Sigmoid colon (tissue), 7 donors: Measurements from ENCODE around the gene GRM6. TPM values are rescaled to one million over a fixed set of nuclear protein-coding genes. Genes with fewer than 3 reads are reported as not detected.

Source experiments
- DNase-seq: peaks from one replicate; pipeline ENCODE4 v3.0.0-alpha.2; 2019
- H3K27ac ChIP-seq, 4 donors: fragments of 200-600 bp; sonication (generic); one replicate each; pipeline ENCODE4 v1.5.1; 2016 to 2019; ENCODE audit warnings: mild to moderate bottlenecking in 1 of 4
- H3K27me3 ChIP-seq, 3 donors: fragments of 200-600 bp; sonication (generic); one replicate each; pipeline ENCODE4 v1.5.1; 2019; ENCODE audit warnings: mild to moderate bottlenecking in 1 of 3
- H3K36me3 ChIP-seq, 4 donors: fragments of 200-600 bp; sonication (generic); one replicate each; pipeline ENCODE4 v1.5.1; 2016 to 2019
- H3K4me1 ChIP-seq, 4 donors: fragments of 200-600 bp; sonication (generic); one replicate each; pipeline ENCODE4 v1.5.1; 2017 to 2019
- H3K4me3 ChIP-seq, 4 donors: fragments of 200-600 bp; sonication (generic); one replicate each; pipeline ENCODE4 v1.5.1; 2017 to 2019; ENCODE audit warnings: mild to moderate bottlenecking in 2 of 4, moderate library complexity in 1 of 4
- H3K9me3 ChIP-seq, 4 donors: fragments of 200-600 bp in 3 of 4; sonication (generic) in 3 of 4; one replicate each; pipeline versions ENCODE4 v1.5.1 to v1.6.1; 2013 to 2019
- CTCF ChIP-seq, 4 experiments: fragments of 450-650 bp in 3 of 4; fragments of 200-600 bp in 1 of 4; IDR thresholded peaks; one replicate each; pipeline ENCODE4 v1.5.1; 2016 to 2019; ENCODE audit warnings: antibody characterized with exemption in 4 of 4, mild to moderate bottlenecking in 3 of 4, moderate library complexity in 2 of 4
- EP300 ChIP-seq, 4 donors: sonication (generic); formaldehyde crosslinking; IDR thresholded peaks; one replicate each; pipeline ENCODE4 v1.6.1; 2017; ENCODE audit warnings: antibody characterized with exemption in 4 of 4
- POLR2A ChIP-seq, 2 donors: fragments of 450-650 bp; IDR thresholded peaks; one replicate each; pipeline ENCODE4 v1.6.1; 2016; ENCODE audit warnings: antibody characterized with exemption in 2 of 2, mild to moderate bottlenecking in 2 of 2, moderate library complexity in 2 of 2
- POLR2AphosphoS5 ChIP-seq, 4 donors: sonication (generic); formaldehyde crosslinking; IDR thresholded peaks; one replicate each; pipeline ENCODE4 v1.6.1; 2017; ENCODE audit warnings: antibody characterized with exemption in 4 of 4
- WGBS, 2 donors: extraction: QIAGEN DNeasy Blood & Tissue Kit; methylation state at CpG; one replicate each; pipeline ENCODE4 v1.1.7; 2013; 5-methylcytosine and 5-hydroxymethylcytosine counted together
- intact Hi-C: fragments of 100-400 bp; cut with DNase I; formaldehyde crosslinking; loops from one replicate; pipeline ENCODE4 v1.15.1; 2023
- polyA plus RNA-seq, 3 donors: library from polyadenylated mRNA; stranded (reverse); fragments of 200-250 nt; gene quantifications; one replicate each; pipeline ENCODE4 v1.2.3, GENCODE V29; 2013
- total RNA-seq, 4 donors: library from RNA; depleted of rRNA; stranded (reverse); fragments of >200 nt; gene quantifications; one replicate each; pipeline ENCODE4 v1.1.0, GENCODE V29; 2016
- donor health status: healthy with polysubstance abuse.
- donor health status: Bipolar disorder and iron deficiency.
- donor health status: healthy.

Gene GRM6
- total RNA-seq (not detected), polyA plus RNA-seq (under 1 TPM in 1 of 3 donors, not detected in 2; 0.01 TPM)

- peaks cover 0 to 5% (median 1%) of the 10 kb centered on the region in 4 donors for H3K9me3 ChIP-seq
- TF ChIP-seq CTCF (IDR thresholded peaks at IDR 0.05) (no peak), POLR2A (IDR thresholded peaks at IDR 0.05) (no peak), EP300 (IDR thresholded peaks at IDR 0.05) (no peak), POLR2AphosphoS5 (IDR thresholded peaks at IDR 0.05) (no peak)
- H3K4me1 ChIP-seq, result peaks cover 0 to 3% (median 0%) of the 10 kb centered on the region in 4 donors
- H3K4me3 ChIP-seq, result no peak within 1 kb of the TSS
- H3K27ac ChIP-seq, result no peak within 1 kb of the TSS
- intact Hi-C loops, result no loop called here
- DNase-seq, result no peak
- 5 to 28% methylated on average over 97 of the region's 97 CpGs for WGBS, 2 donors
- H3K27me3 ChIP-seq, result peaks cover 6 to 38% (median 28%) of the 10 kb centered on the region in 3 donors
- no peaks in the 10 kb centered on the region for H3K36me3 ChIP-seq
Observed at GRCh38 chr5:178994580-178995340, at the start of gene GRM6. Gene GRM6 (minus strand): TSS chr5:178995320. CDS start chr5:178994944, 376 bp downstream.

GRCh38 chr5:179044765-179045164, 49.6 kb upstream of the GRM6 start:
- intact Hi-C loops, result no loop called here
- Histone ChIP-seq H3K4me1 (no peaks in the 10 kb centered on the region), H3K9me3 (peaks cover 0 to 15% (median 0%) of the 10 kb centered on the region in 4 donors), H3K4me3 (no peak overlapping the region), H3K27me3 (no peaks in the 10 kb centered on the region), H3K27ac (no peak overlapping the region), H3K36me3 (no peaks in the 10 kb centered on the region)
- 49 to 76% methylated on average over 2 of the region's 2 CpGs for WGBS, 2 donors
- no peak for DNase-seq
- TF ChIP-seq POLR2A (IDR thresholded peaks at IDR 0.05) (no peak), CTCF (IDR thresholded peaks at IDR 0.05) (no peak), EP300 (IDR thresholded peaks at IDR 0.05) (no peak), POLR2AphosphoS5 (IDR thresholded peaks at IDR 0.05) (no peak)

GRCh38 chr5:179033004-179033580, 38.0 kb upstream of the GRM6 start:
- TF ChIP-seq POLR2A (IDR thresholded peaks at IDR 0.05) (no peak), POLR2AphosphoS5 (IDR thresholded peaks at IDR 0.05) (no peak), CTCF (IDR thresholded peaks at IDR 0.05) (no peak), EP300 (IDR thresholded peaks at IDR 0.05) (no peak)
- Histone ChIP-seq H3K4me1 (no peaks in the 10 kb centered on the region), H3K27me3 (no peaks in the 10 kb centered on the region), H3K36me3 (peaks cover 35 to 65% (median 56%) of the 10 kb centered on the region in 4 donors), H3K4me3 (no peak overlapping the region), H3K27ac (no peak overlapping the region), H3K9me3 (peaks cover 61 to 83% (median 70%) of the 10 kb centered on the region in 4 donors)
- WGBS, 2 donors, result 96 to 98% methylated on average over 7 of the region's 7 CpGs
- DNase-seq, result no peak
- intact Hi-C loops, result no loop called here

- no peak for TF ChIP-seq CTCF (IDR thresholded peaks at IDR 0.05)
- peak; percentile 26 to 84 (median 74) for TF ChIP-seq POLR2AphosphoS5 (IDR thresholded peaks at IDR 0.05)
- TF ChIP-seq POLR2A (IDR thresholded peaks at IDR 0.05), result no peak
- TF ChIP-seq EP300 (IDR thresholded peaks at IDR 0.05), result no peak
- Histone ChIP-seq H3K27ac (peak within 1 kb of the TSS; percentile 84 to 89 (median 88)), H3K4me1 (peaks cover 0 to 11% (median 8%) of the 10 kb centered on the region in 4 donors), H3K27me3 (no peaks in the 10 kb centered on the region), H3K4me3 (peak within 1 kb of the TSS; percentile 43 to 97 (median 86)), H3K9me3 (peaks cover 6 to 24% (median 14%) of the 10 kb centered on the region in 4 donors), H3K36me3 (peaks cover 22 to 35% (median 25%) of the 10 kb centered on the region in 4 donors)
- intact Hi-C loops, result loop anchor here (1.0 to 10.0 kb wide), 5 partner anchors 37 to 399 kb away; partner anchors contain the start of genes CLK4, ZNF354A, ZNF354B and ZNF354C
- 0 to 2% methylated on average over 72 of the region's 72 CpGs for WGBS, 2 donors
- DNase-seq, result peak; percentile 97
Observed at GRCh38 chr5:179023528-179024189, 28.5 kb upstream of the GRM6 start, which contains the start of gene ZNF879. Gene ZNF879 (plus strand): TSS chr5:179023804. CDS start chr5:179025005, 1,201 bp downstream.
